H9 (cell line): ENCODE measurements around the gene WIPF2. TPM values are rescaled to one million over a fixed set of nuclear protein-coding genes. Genes with fewer than 3 reads are reported as not detected.

Source experiments
- DNase-seq: peaks from one replicate; pipeline ENCODE4 v3.0.0-alpha.2; 2017
- H2AFZ ChIP-seq: one replicate; pipeline ENCODE4 v1.6.1; 2013; ENCODE audit warnings: mild to moderate bottlenecking, low read length, control low read depth, moderate library complexity
- H2AK5ac ChIP-seq: 2 replicates; pipeline ENCODE4 v1.6.1; 2013; ENCODE audit warnings: low read length, control low read depth, mixed read lengths; ENCODE audit not compliant: insufficient read length
- H2BK120ac ChIP-seq: one replicate; pipeline ENCODE4 v1.6.1; 2013; ENCODE audit warnings: low read depth, mild to moderate bottlenecking, low read length, control low read depth, inconsistent platforms; ENCODE audit not compliant: poor library complexity, severe bottlenecking
- H2BK12ac ChIP-seq: 2 replicates; pipeline ENCODE4 v1.6.1; 2013; ENCODE audit warnings: low read length, control low read depth, mixed read lengths, low read depth; ENCODE audit not compliant: insufficient read length
- H2BK15ac ChIP-seq: 2 replicates; pipeline ENCODE4 v1.6.1; 2013; ENCODE audit warnings: low read depth, low read length, control low read depth
- H2BK20ac ChIP-seq: one replicate; pipeline ENCODE4 v1.6.1; 2013; ENCODE audit warnings: low read depth, mild to moderate bottlenecking, low read length, control low read depth, inconsistent platforms; ENCODE audit not compliant: poor library complexity, severe bottlenecking
- H2BK5ac ChIP-seq: 2 replicates; pipeline ENCODE4 v1.6.1; 2013; ENCODE audit warnings: low read length, control low read depth, mixed read lengths; ENCODE audit not compliant: insufficient read length
- H3K14ac ChIP-seq: 2 replicates; pipeline ENCODE4 v1.6.1; 2013; ENCODE audit warnings: low read length, control low read depth; ENCODE audit not compliant: insufficient read depth
- H3K18ac ChIP-seq: 2 replicates; pipeline ENCODE4 v1.6.1; 2013; ENCODE audit warnings: low read depth, mild to moderate bottlenecking, mixed read lengths, low read length, control low read depth; ENCODE audit not compliant: insufficient read length
- H3K23ac ChIP-seq: 2 replicates; pipeline ENCODE4 v1.6.1; 2013; ENCODE audit warnings: low read length, control low read depth, mixed read lengths, low read depth; ENCODE audit not compliant: insufficient read length
- H3K23me2 ChIP-seq: 2 replicates; pipeline ENCODE4 v1.6.1; 2013; ENCODE audit warnings: low read depth, mild to moderate bottlenecking, mixed read lengths, low read length, control low read depth; ENCODE audit not compliant: insufficient read length, poor library complexity, severe bottlenecking
- H3K27ac ChIP-seq: 2 replicates; pipeline ENCODE4 v1.5.1; 2013; ENCODE audit warnings: low read length, control low read depth, mixed read lengths, low read depth; ENCODE audit not compliant: insufficient read length
- H3K27me3 ChIP-seq: 2 replicates; pipeline ENCODE4 v1.6.1; 2013; ENCODE audit warnings: low read length, control low read depth, inconsistent platforms; ENCODE audit not compliant: insufficient read depth
- H3K4ac ChIP-seq: 2 replicates; pipeline ENCODE4 v1.6.1; 2013; ENCODE audit warnings: low read depth, mild to moderate bottlenecking, control low read depth, inconsistent platforms, low read length, moderate library complexity
- H3K4me1 ChIP-seq: 2 replicates; pipeline ENCODE4 v1.6.1; 2013; ENCODE audit warnings: low read length, control low read depth, inconsistent platforms; ENCODE audit not compliant: insufficient read depth
- H3K4me2 ChIP-seq: 2 replicates; pipeline ENCODE4 v1.6.1; 2013; ENCODE audit warnings: low read length, control low read depth, mixed read lengths; ENCODE audit not compliant: insufficient read length, insufficient read depth
- H3K56ac ChIP-seq: 2 replicates; pipeline ENCODE4 v1.6.1; 2013; ENCODE audit warnings: low read depth, mild to moderate bottlenecking, mixed read lengths, low read length, control low read depth; ENCODE audit not compliant: insufficient read length
- H3K79me1 ChIP-seq: 2 replicates; pipeline ENCODE4 v1.6.1; 2013; ENCODE audit warnings: low read depth, mild to moderate bottlenecking, moderate library complexity, low read length, control low read depth, inconsistent platforms; ENCODE audit not compliant: insufficient read depth, poor library complexity, severe bottlenecking
- H3K79me2 ChIP-seq: 2 replicates; pipeline ENCODE4 v1.6.1; 2013; ENCODE audit warnings: low read length, control low read depth, inconsistent platforms; ENCODE audit not compliant: insufficient read depth
- H3K9ac ChIP-seq: 2 replicates; pipeline ENCODE4 v1.6.1; 2013; ENCODE audit warnings: low read length, control low read depth, mixed read lengths; ENCODE audit not compliant: insufficient read length; ENCODE audit errors: extremely low read depth
- H3K9me3 ChIP-seq: one replicate; pipeline ENCODE4 v1.6.1; 2013; ENCODE audit warnings: low read depth, low read length, inconsistent platforms; ENCODE audit not compliant: control insufficient read depth
- H3T11ph ChIP-seq: one replicate; pipeline ENCODE4 v1.6.1; 2013; ENCODE audit warnings: mild to moderate bottlenecking, low read length, control low read depth, inconsistent platforms
- H4K20me1 ChIP-seq: one replicate; pipeline ENCODE4 v1.6.1; 2013; ENCODE audit not compliant: control insufficient read depth, insufficient read length, insufficient read depth
- H4K5ac ChIP-seq: 2 replicates; pipeline ENCODE4 v1.6.1; 2013; ENCODE audit warnings: low read depth, mild to moderate bottlenecking, mixed read lengths, low read length, control low read depth; ENCODE audit not compliant: insufficient read length
- H4K8ac ChIP-seq: replicated peaks from 2 replicates; pipeline ENCODE4 v1.6.1; 2013; ENCODE audit warnings: low read length, control low read depth, mixed read lengths, low read depth; ENCODE audit not compliant: insufficient read length
- H4K91ac ChIP-seq: 2 replicates; pipeline ENCODE4 v1.6.1; 2013; ENCODE audit warnings: low read depth, mild to moderate bottlenecking, moderate library complexity, mixed read lengths, low read length, control low read depth; ENCODE audit not compliant: insufficient read length
- H3K27ac Mint-ChIP-seq, 3 experiments: 2 replicates in 2 of 3; 3 replicates in 1 of 3; pipeline ENCODE4 v1.8.0; 2020 to 2021; ENCODE audit warnings: mixed read lengths in 3 of 3, mild to moderate bottlenecking in 1 of 3, moderate library complexity in 1 of 3
- H3K27me3 Mint-ChIP-seq: 2 replicates; pipeline ENCODE4 v1.8.0; 2021; ENCODE audit warnings: low read depth, mild to moderate bottlenecking, moderate library complexity, mixed read lengths
- H3K36me3 Mint-ChIP-seq, 3 experiments: 2 replicates in 2 of 3; 3 replicates in 1 of 3; pipeline ENCODE4 v1.8.0; 2020 to 2021; ENCODE audit warnings: low read depth in 3 of 3, mixed read lengths in 3 of 3; ENCODE audit not compliant: insufficient read depth in 1 of 3
- H3K4me1 Mint-ChIP-seq, 2 experiments: 2 replicates each; pipeline ENCODE4 v1.8.0; 2020; ENCODE audit warnings: mixed read lengths in 2 of 2
- H3K4me3 Mint-ChIP-seq, 2 experiments: 2 replicates in 1 of 2; 3 replicates in 1 of 2; pipeline ENCODE4 v1.8.0; 2020 to 2021; ENCODE audit warnings: mild to moderate bottlenecking in 2 of 2, mixed read lengths in 2 of 2, moderate library complexity in 1 of 2
- H3K9me3 Mint-ChIP-seq, 2 experiments: 2 replicates in 1 of 2; 3 replicates in 1 of 2; pipeline ENCODE4 v1.8.0; 2020; ENCODE audit warnings: mild to moderate bottlenecking in 2 of 2, mixed read lengths in 2 of 2, moderate library complexity in 1 of 2
- CTCF ChIP-seq: fragments of 200-600 bp; sonication (generic); conservative IDR thresholded peaks from 3 replicates; pipeline ENCODE4 v1.8.0; 2021; ENCODE audit warnings: antibody characterized with exemption, mild to moderate bottlenecking
- WGBS: extraction: QIAGEN DNeasy Blood & Tissue Kit; methylation state at CpG from one replicate; pipeline ENCODE4 v1.1.7; 2013; ENCODE audit warnings: missing lambda C conversion rate, low lambda C conversion rate, mixed read lengths; ENCODE audit not compliant: insufficient read length; ENCODE audit errors: extremely low coverage; 5-methylcytosine and 5-hydroxymethylcytosine counted together
- total RNA-seq: library from RNA; stranded (reverse); gene quantifications from 2 replicates; pipeline ENCODE4 v1.2.1, GENCODE V29; 2021

WIPF2 gene
- total RNA-seq, 1 experiment from 2014 or later = 24.2 TPM

GRCh38 chr17:40309031-40309948 is 90.2 kb downstream of the WIPF2 start, which contains the start of gene RARA:
Gene RARA, plus strand, starts transcription at chr17:40309180. Its CDS starts 22,039 bp downstream, at chr17:40331219.
- no CpG with 5 or more reads among the region's 20 CpGs for WGBS
- Histone ChIP-seq H3K79me2 (no peaks in the 10 kb centered on the region), H2BK15ac (no peak within 1 kb of the TSS), H4K20me1 (no peaks in the 10 kb centered on the region), H3K4me2 (peak within 1 kb of the TSS; percentile 57), H2AK5ac (no peak within 1 kb of the TSS), H4K5ac (no peak within 1 kb of the TSS), H3K27ac (no peak within 1 kb of the TSS), H2BK12ac (no peak within 1 kb of the TSS), H3K4me1 (peaks cover 16% of the 10 kb centered on the region; the same call in 1 of the 2 replicates), H4K8ac (no peak within 1 kb of the TSS), H3K14ac (no peak within 1 kb of the TSS), H3K23me2 (peaks cover 6% of the 10 kb centered on the region), H2AFZ (no peak within 1 kb of the TSS), H3K27me3 (no peaks in the 10 kb centered on the region), H3K56ac (no peak within 1 kb of the TSS), H2BK20ac (no peak within 1 kb of the TSS), H3K9me3 (no peaks in the 10 kb centered on the region), H2BK120ac (no peak within 1 kb of the TSS), H3K18ac (no peak within 1 kb of the TSS), H3T11ph (no peak within 1 kb of the TSS), H2BK5ac (no peak within 1 kb of the TSS), H3K9ac (no peak within 1 kb of the TSS), H3K23ac (no peak within 1 kb of the TSS), H3K4ac (no peak within 1 kb of the TSS), H3K79me1 (no peaks in the 10 kb centered on the region), H4K91ac (no peak within 1 kb of the TSS)
- DNase-seq = peak; percentile 93
- no peak within 1 kb of the TSS for H3K4me3 Mint-ChIP-seq
- peak within 1 kb of the TSS in 1 of 3 experiments; percentile 97; a peak in 3 of 7 replicates for H3K27ac Mint-ChIP-seq
- peaks cover 24% of the 10 kb centered on the region for H3K27me3 Mint-ChIP-seq
- no peaks in the 10 kb centered on the region for H3K9me3 Mint-ChIP-seq
- TF ChIP-seq CTCF = no peak
- peaks cover 27 to 31% of the 10 kb centered on the region in 2 experiments for H3K4me1 Mint-ChIP-seq
- H3K36me3 Mint-ChIP-seq = peaks cover under 1 to 12% (median 2%) of the 10 kb centered on the region in 3 experiments; a peak in 4 of 7 replicates
